Effector CD8-positive, alpha-beta T cell (primary cell): ENCODE data around the gene IRF2BP2.
"Not testable (repeated sequence)": the region's sequence is repeated elsewhere in the genome, so short reads cannot be mapped to it uniquely, and the experiment has no call there.

Experiments
- DNase-seq: peaks from one replicate; lab custom pipeline; 2025; lab: John Stamatoyannopoulos, UW
- total RNA-seq, 4 experiments: gene quantifications; one replicate each; lab custom pipeline; 2026; lab: John Stamatoyannopoulos, UW

Gene IRF2BP2
- 274 to 334 (median 288) reads per million in 4 experiments for total RNA-seq

- DNase-seq = peak; percentile 70
Measured at GRCh38 chr1:234610061-234610665, at the start of gene IRF2BP2. Gene IRF2BP2, minus strand, starts transcription at chr1:234610178. Its CDS starts 684 bp downstream, at chr1:234609494.

DNA sequence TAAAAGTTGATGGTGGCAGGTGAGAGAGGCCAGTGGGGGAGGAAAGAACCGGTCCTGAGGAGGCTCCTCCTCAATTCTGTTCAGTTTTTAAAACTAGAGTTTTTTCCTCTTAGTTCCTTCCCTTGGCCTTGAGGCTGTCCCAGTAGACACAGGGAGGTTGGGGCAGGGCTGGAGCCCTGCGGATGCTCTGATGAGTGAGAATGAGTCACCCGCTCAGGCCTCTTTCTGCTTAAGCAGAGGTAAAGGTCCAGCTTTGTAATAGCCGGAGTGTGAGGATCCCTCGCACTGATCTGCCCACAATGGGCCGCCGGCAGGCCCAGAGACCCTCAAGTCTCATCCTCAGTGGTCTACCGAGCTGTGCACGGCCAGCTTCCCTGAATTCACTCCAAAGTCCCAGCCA lies 49.6 kb upstream of the IRF2BP2 start:
- DNase-seq = no peak

GRCh38 chr1:234658138-234658537 lies 48.2 kb upstream of the IRF2BP2 start:
- no peak for DNase-seq

- DNase-seq = no peak
Measured at GRCh38 chr1:234656944-234657654, 47.1 kb upstream of the IRF2BP2 start.

GRCh38 chr1:234656070-234656895 lies 46.3 kb upstream of the IRF2BP2 start:
- no peak for DNase-seq

- DNase-seq = no peak
Measured at GRCh38 chr1:234655328-234656069, 45.5 kb upstream of the IRF2BP2 start.

DNA sequence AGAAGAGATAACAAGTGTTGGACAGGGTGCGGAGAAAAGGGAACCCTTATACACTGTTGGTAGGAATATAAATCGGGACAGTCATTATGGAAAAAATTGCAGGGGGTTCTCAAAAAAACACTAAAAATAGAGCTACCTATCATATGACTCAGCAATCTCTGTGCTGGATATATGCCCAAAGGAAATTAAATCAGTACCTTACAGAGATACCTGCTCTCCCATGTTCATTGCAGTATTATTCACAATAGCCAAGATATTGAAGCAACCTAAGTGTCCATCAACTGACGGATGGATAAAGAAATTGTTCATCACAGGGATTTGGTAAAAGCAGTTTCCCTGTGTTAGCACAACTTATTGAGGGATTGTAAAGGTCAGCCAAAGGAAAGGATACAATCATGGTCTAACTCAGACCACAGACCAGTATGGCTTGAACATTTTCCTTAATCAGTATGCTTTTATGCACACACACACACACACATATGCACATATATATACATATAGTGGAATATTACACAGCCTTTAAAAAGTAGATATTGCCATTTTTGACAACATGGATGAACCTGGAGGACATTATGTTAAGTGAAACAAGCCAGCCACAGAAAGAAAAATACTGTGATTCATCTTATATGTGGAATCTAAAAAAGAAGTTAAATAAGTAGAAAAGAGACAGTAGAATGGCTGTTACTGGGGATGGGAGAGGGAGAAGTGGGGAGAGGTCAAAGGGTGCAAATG lies 44.2 kb upstream of the IRF2BP2 start:
- DNase-seq = no peak

GRCh38 chr1:234649432-234650081 lies 39.6 kb upstream of the IRF2BP2 start:
- DNase-seq = no peak

- DNase-seq = no peak
Measured at GRCh38 chr1:234647758-234648157, 37.8 kb upstream of the IRF2BP2 start.

DNA sequence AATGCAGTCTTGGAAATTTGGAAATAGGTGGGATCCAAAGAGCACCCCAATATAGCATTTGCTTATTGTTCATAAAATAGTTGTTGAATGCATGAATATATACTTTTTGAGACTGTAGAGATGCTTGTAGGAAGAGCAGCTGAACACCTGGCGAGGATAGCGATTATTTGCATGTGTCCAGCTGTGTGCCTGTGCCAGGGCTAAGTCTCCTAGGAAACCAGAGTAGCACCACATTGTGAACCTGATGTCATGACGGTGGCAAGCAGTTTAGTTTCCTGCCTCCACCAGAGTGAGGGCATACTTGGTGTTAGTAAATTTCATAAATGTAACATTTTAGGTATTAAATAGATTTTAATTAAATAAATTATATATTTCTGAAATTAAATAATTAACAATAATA lies 37.3 kb upstream of the IRF2BP2 start:
- DNase-seq = no peak

DNA sequence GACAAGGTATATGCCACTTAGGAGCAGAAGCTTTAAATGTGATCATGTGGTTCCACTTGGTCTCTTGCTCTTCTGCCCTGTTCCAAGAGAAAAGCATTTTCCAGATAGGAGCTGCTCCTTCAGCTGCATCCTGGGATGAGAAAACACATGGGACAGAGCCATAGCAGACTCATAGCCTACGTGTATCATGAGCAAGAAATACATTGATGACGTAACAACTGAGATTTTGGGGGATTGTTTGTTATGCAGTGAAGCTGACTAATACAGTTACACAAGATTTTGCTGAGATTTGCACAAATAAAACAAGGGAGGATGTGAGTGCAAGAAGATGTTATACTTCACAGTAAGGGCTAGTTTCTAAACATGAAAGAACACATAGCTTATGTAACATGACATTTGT lies 36.0 kb upstream of the IRF2BP2 start:
- DNase-seq = no peak

GRCh38 chr1:234645474-234645953 lies 35.5 kb upstream of the IRF2BP2 start:
- no peak for DNase-seq

GRCh38 chr1:234644928-234645327 lies 35.0 kb upstream of the IRF2BP2 start:
- no peak for DNase-seq

GRCh38 chr1:234643850-234644134 lies 33.8 kb upstream of the IRF2BP2 start:
- DNase-seq = no peak

GRCh38 chr1:234643111-234643849 lies 33.3 kb upstream of the IRF2BP2 start:
- no peak for DNase-seq

GRCh38 chr1:234642428-234642827 lies 32.5 kb upstream of the IRF2BP2 start:
- DNase-seq = no peak

GRCh38 chr1:234639961-234640360 lies 30.0 kb upstream of the IRF2BP2 start:
- DNase-seq = no peak

- no peak for DNase-seq
Measured at GRCh38 chr1:234638832-234639799, 29.1 kb upstream of the IRF2BP2 start.

GRCh38 chr1:234634922-234635321 lies 24.9 kb upstream of the IRF2BP2 start:
- DNase-seq = not testable (repeated sequence)
